Caco-2 (cell line): Measurements from ENCODE around the gene OR2V2. TPM values are rescaled to one million over a fixed set of nuclear protein-coding genes. Genes with fewer than 3 reads are reported as not detected.

Source experiments
- BruUV-seq: library from RNA; stranded (reverse); fragments of 400-500 nt; replicated peaks from 2 replicates; lab custom pipeline; 2021; lab: Mats Ljungman, UMichigan
- CTCF ChIA-PET: fragments of 300-600 bp; sonication (Branson Sonifier 250); formaldehyde crosslinking; loops from one replicate; lab custom pipeline; 2022; ENCODE audit warnings: antibody characterized with exemption; lab: Charles Lee
- POLR2A ChIA-PET: fragments of 300-600 bp; sonication (Branson Sonifier 250); formaldehyde crosslinking; loops from one replicate; lab custom pipeline; 2022; ENCODE audit warnings: antibody characterized with exemption; lab: Charles Lee
- DNase-seq, 2 experiments: peaks; one replicate each; pipeline versions ENCODE4 v3.0.0 to v3.0.0-alpha.2; 2020 to 2022
- H3K27me3 ChIP-seq: replicated peaks from 2 replicates; pipeline ENCODE4 v1.6.0; 2011; ENCODE audit warnings: low read length; ENCODE audit not compliant: control insufficient read depth, insufficient read depth
- H3K36me3 ChIP-seq: 2 replicates; pipeline ENCODE4 v1.5.1; 2011; ENCODE audit warnings: low read length; ENCODE audit not compliant: control insufficient read depth, insufficient read depth
- H3K4me1 ChIP-seq: fragments of 250-450 bp; sonication (Bioruptor Pico); 2 replicates; pipeline ENCODE4 v1.5.1; 2020; ENCODE audit warnings: mild to moderate bottlenecking
- H3K4me3 ChIP-seq: 2 replicates; pipeline ENCODE4 v1.5.1; 2011; ENCODE audit warnings: low read depth, mild to moderate bottlenecking, control low read depth, low read length
- H3K9me3 ChIP-seq: fragments of 250-450 bp; sonication (Bioruptor Pico); 2 replicates; pipeline ENCODE4 v1.5.1; 2020; ENCODE audit warnings: mild to moderate bottlenecking, moderate library complexity
- H3K27ac Mint-ChIP-seq: one replicate; pipeline ENCODE4 v1.8.0; 2022; ENCODE audit warnings: mixed read lengths; ENCODE audit not compliant: unreplicated experiment
- H3K27me3 Mint-ChIP-seq: one replicate; pipeline ENCODE4 v1.8.0; 2022; ENCODE audit warnings: mixed read lengths; ENCODE audit not compliant: insufficient read depth, unreplicated experiment
- H3K36me3 Mint-ChIP-seq: one replicate; pipeline ENCODE4 v1.8.0; 2022; ENCODE audit warnings: mild to moderate bottlenecking, mixed read lengths; ENCODE audit not compliant: insufficient read depth, unreplicated experiment
- H3K4me1 Mint-ChIP-seq: one replicate; pipeline ENCODE4 v1.8.0; 2022; ENCODE audit warnings: low read depth, mixed read lengths; ENCODE audit not compliant: unreplicated experiment
- H3K4me3 Mint-ChIP-seq: one replicate; pipeline ENCODE4 v1.8.0; 2022; ENCODE audit warnings: mild to moderate bottlenecking, moderate library complexity, mixed read lengths; ENCODE audit not compliant: unreplicated experiment
- H3K9me3 Mint-ChIP-seq: one replicate; pipeline ENCODE4 v1.8.0; 2022; ENCODE audit warnings: mixed read lengths; ENCODE audit not compliant: unreplicated experiment
- CTCF ChIP-seq, 2 experiments: fragments of 200-600 bp in 1 of 2; IDR thresholded peaks; 1 replicate in 1 of 2; 2 replicates in 1 of 2; pipeline versions ENCODE4 v1.5.1 to v1.8.0; 2011 to 2022; ENCODE audit warnings: antibody characterized with exemption in 1 of 2, control low read depth in 1 of 2, inconsistent platforms in 1 of 2, low read depth in 1 of 2, low read length in 1 of 2, mild to moderate bottlenecking in 1 of 2, moderate library complexity in 1 of 2; ENCODE audit not compliant: insufficient read depth in 1 of 2, severe bottlenecking in 1 of 2, unreplicated experiment in 1 of 2
- intact Hi-C: fragments of 100-400 bp; cut with micrococcal nuclease; formaldehyde crosslinking; loops from one replicate; pipeline ENCODE4 v1.10.0; 2022; ENCODE audit not compliant: unreplicated experiment
- total RNA-seq: library from RNA; stranded (reverse); gene quantifications from 2 replicates; pipeline ENCODE4 v1.2.3, GENCODE V29; 2022

OR2V2 gene
- total RNA-seq, 1 experiment from 2014 or later = not detected

- Mint-ChIP-seq H3K9me3 (no peaks in the 10 kb centered on the region), H3K4me3 (no peak overlapping the region), H3K27me3 (peaks cover 6% of the 10 kb centered on the region), H3K4me1 (peaks cover 6% of the 10 kb centered on the region), H3K36me3 (no peaks in the 10 kb centered on the region), H3K27ac (no peak overlapping the region)
- Histone ChIP-seq H3K4me1 (no peaks in the 10 kb centered on the region), H3K4me3 (no peak overlapping the region), H3K27me3 (no peaks in the 10 kb centered on the region; the same call in 1 of the 2 replicates), H3K36me3 (no peaks in the 10 kb centered on the region), H3K9me3 (no peaks in the 10 kb centered on the region)
- no TSS peak for BruUV-seq
- DNase-seq = no peak
- CTCF ChIA-PET = no interaction called here
- intact Hi-C loops = loop anchor here (5.0 kb wide), 1 partner anchor 241 kb away; no protein-coding TSS in a partner anchor
- no peak for TF ChIP-seq CTCF (IDR thresholded peaks at IDR 0.05; ENCODE audit: insufficient read depth in 1 of 2, low read depth in 1 of 2, low read length in 1 of 2, severe bottlenecking in 1 of 2, unreplicated experiment in 1 of 2)
- POLR2A ChIA-PET = no interaction called here
Measured at GRCh38 chr5:181108578-181109165, 38.7 kb upstream of the OR2V2 start.

GRCh38 chr5:181109489-181110013 is 37.8 kb upstream of the OR2V2 start:
- ChIA-PET CTCF (no interaction called here), POLR2A (no interaction called here)
- H3K27ac Mint-ChIP-seq = no peak overlapping the region
- H3K36me3 Mint-ChIP-seq = no peaks in the 10 kb centered on the region
- no peaks in the 10 kb centered on the region; the same call in 1 of the 2 replicates for H3K27me3 ChIP-seq
- no peaks in the 10 kb centered on the region for H3K9me3 Mint-ChIP-seq
- BruUV-seq = no TSS peak
- H3K9me3 ChIP-seq = no peaks in the 10 kb centered on the region
- intact Hi-C loops = loop anchor here (5.0 kb wide), 1 partner anchor 242 kb away; no protein-coding TSS in a partner anchor
- H3K4me1 ChIP-seq = no peaks in the 10 kb centered on the region
- TF ChIP-seq CTCF (IDR thresholded peaks at IDR 0.05; ENCODE audit: insufficient read depth in 1 of 2, low read depth in 1 of 2, low read length in 1 of 2, severe bottlenecking in 1 of 2, unreplicated experiment in 1 of 2) = no peak
- no peaks in the 10 kb centered on the region for H3K36me3 ChIP-seq
- H3K4me1 Mint-ChIP-seq = no peaks in the 10 kb centered on the region
- no peak overlapping the region for H3K4me3 ChIP-seq
- H3K27me3 Mint-ChIP-seq = peaks cover 3% of the 10 kb centered on the region
- no peak overlapping the region for H3K4me3 Mint-ChIP-seq
- no peak for DNase-seq

- H3K27ac Mint-ChIP-seq = no peak overlapping the region
- intact Hi-C loops = no loop called here
- Histone ChIP-seq H3K4me3 (no peak overlapping the region), H3K9me3 (no peaks in the 10 kb centered on the region), H3K4me1 (no peaks in the 10 kb centered on the region), H3K36me3 (no peaks in the 10 kb centered on the region), H3K27me3 (no peaks in the 10 kb centered on the region; the same call in 1 of the 2 replicates)
- ChIA-PET CTCF (no interaction called here), POLR2A (no interaction called here)
- no peaks in the 10 kb centered on the region for H3K36me3 Mint-ChIP-seq
- H3K9me3 Mint-ChIP-seq = no peaks in the 10 kb centered on the region
- DNase-seq = no peak
- no TSS peak for BruUV-seq
- H3K27me3 Mint-ChIP-seq = no peaks in the 10 kb centered on the region
- no peak for TF ChIP-seq CTCF (IDR thresholded peaks at IDR 0.05; ENCODE audit: insufficient read depth in 1 of 2, low read depth in 1 of 2, low read length in 1 of 2, severe bottlenecking in 1 of 2, unreplicated experiment in 1 of 2)
- no peaks in the 10 kb centered on the region for H3K4me1 Mint-ChIP-seq
- H3K4me3 Mint-ChIP-seq = no peak overlapping the region
Measured at GRCh38 chr5:181111010-181111409, 36.4 kb upstream of the OR2V2 start.
